Measurements from ENCODE around the gene DISC1.

- TF ChIP-seq, protein P1, sequence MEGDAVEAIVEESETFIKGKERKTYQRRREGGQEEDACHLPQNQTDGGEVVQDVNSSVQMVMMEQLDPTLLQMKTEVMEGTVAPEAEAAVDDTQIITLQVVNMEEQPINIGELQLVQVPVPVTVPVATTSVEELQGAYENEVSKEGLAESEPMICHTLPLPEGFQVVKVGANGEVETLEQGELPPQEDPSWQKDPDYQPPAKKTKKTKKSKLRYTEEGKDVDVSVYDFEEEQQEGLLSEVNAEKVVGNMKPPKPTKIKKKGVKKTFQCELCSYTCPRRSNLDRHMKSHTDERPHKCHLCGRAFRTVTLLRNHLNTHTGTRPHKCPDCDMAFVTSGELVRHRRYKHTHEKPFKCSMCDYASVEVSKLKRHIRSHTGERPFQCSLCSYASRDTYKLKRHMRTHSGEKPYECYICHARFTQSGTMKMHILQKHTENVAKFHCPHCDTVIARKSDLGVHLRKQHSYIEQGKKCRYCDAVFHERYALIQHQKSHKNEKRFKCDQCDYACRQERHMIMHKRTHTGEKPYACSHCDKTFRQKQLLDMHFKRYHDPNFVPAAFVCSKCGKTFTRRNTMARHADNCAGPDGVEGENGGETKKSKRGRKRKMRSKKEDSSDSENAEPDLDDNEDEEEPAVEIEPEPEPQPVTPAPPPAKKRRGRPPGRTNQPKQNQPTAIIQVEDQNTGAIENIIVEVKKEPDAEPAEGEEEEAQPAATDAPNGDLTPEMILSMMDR (IDR thresholded peaks at IDR 0.05), result no peak
- TF ChIP-seq POLR2A (IDR thresholded peaks at IDR 0.05) (no peak), POLR2AphosphoS5 (IDR thresholded peaks at IDR 0.05) (no peak)
These were observed 21.2 kb upstream of the DISC1 start for GRCh38 chr1:231605149-231606100.
